Measurements from ENCODE around the gene CD247.

- TF ChIP-seq CTCF (conservative IDR thresholded peaks at IDR 0.05; ENCODE audit: low read length) (no peak), EZH2phosphoT487 (IDR thresholded peaks at IDR 0.05; ENCODE audit: borderline replicate concordance) (no peak)
Measured at GRCh38 chr1:167489571-167490340, 28.6 kb downstream of the CD247 start.
